Skeletal muscle tissue (tissue), 4 donors: ENCODE results near the gene AP4M1. TPM values are rescaled to one million over a fixed set of nuclear protein-coding genes. Genes with fewer than 3 reads are reported as not detected.
"Not testable (repeated sequence)": the region's sequence is repeated elsewhere in the genome, so short reads cannot be mapped to it uniquely, and the experiment has no call there.

Source experiments
- H3K27ac ChIP-seq: one replicate; pipeline ENCODE4 v1.7.0; 2013; ENCODE audit warnings: mild to moderate bottlenecking, low read depth, low read length, inconsistent platforms
- H3K27me3 ChIP-seq, 3 donors: one replicate each; pipeline ENCODE4 v1.7.0; 2013; ENCODE audit warnings: low read length in 3 of 3; ENCODE audit not compliant: control insufficient read depth in 3 of 3, insufficient read depth in 3 of 3
- H3K36me3 ChIP-seq, 3 donors: one replicate each; pipeline ENCODE4 v1.7.0; 2013; ENCODE audit warnings: low read length in 3 of 3; ENCODE audit not compliant: control insufficient read depth in 3 of 3, insufficient read depth in 3 of 3
- H3K4me1 ChIP-seq, 3 donors: one replicate each; pipeline ENCODE4 v1.7.0; 2013; ENCODE audit warnings: low read length in 3 of 3, mild to moderate bottlenecking in 3 of 3; ENCODE audit not compliant: control insufficient read depth in 3 of 3, insufficient read depth in 3 of 3
- H3K4me3 ChIP-seq, 3 donors: one replicate each; pipeline ENCODE4 v1.7.0; 2013; ENCODE audit warnings: low read length in 3 of 3
- H3K9ac ChIP-seq, 3 donors: one replicate each; pipeline ENCODE4 v1.7.0; 2013; ENCODE audit warnings: low read length in 3 of 3, mild to moderate bottlenecking in 3 of 3, moderate library complexity in 2 of 3, low read depth in 1 of 3
- H3K9me3 ChIP-seq, 3 donors: one replicate each; pipeline ENCODE4 v1.7.0; 2013; ENCODE audit warnings: low read length in 3 of 3; ENCODE audit not compliant: control insufficient read depth in 3 of 3
- total RNA-seq: library from RNA; depleted of rRNA; stranded (reverse); fragments of >200 nt; gene quantifications from one replicate; pipeline ENCODE4 v1.2.3, GENCODE V29; 2014
- donor health status: Osteomylitis.

The AP4M1 gene
- total RNA-seq, 1 donor from 2014 or later: 20.9 TPM

GRCh38 chr7:100127866-100128636, 26.6 kb downstream of the AP4M1 start:
- peak overlapping the region; percentile 93 to 98 (median 97) for H3K4me3 ChIP-seq
- peak overlapping the region; percentile 85 to 97 (median 94) for H3K9ac ChIP-seq
- no peaks in the 10 kb centered on the region for H3K9me3 ChIP-seq
- H3K27me3 ChIP-seq: peaks cover 0 to 4% (median 0%) of the 10 kb centered on the region in 3 donors
- H3K36me3 ChIP-seq: peaks cover 0 to 3% (median 0%) of the 10 kb centered on the region in 3 donors
- peaks cover 18 to 34% (median 19%) of the 10 kb centered on the region in 3 donors for H3K4me1 ChIP-seq
- H3K27ac ChIP-seq: peak overlapping the region; percentile 96

- Histone ChIP-seq H3K27me3 (peaks cover 0 to 4% (median 0%) of the 10 kb centered on the region in 3 donors), H3K27ac (no peak overlapping the region), H3K36me3 (peaks cover 0 to 3% (median 0%) of the 10 kb centered on the region in 3 donors), H3K4me3 (no peak overlapping the region), H3K4me1 (peaks cover 18 to 34% (median 19%) of the 10 kb centered on the region in 3 donors), H3K9me3 (no peaks in the 10 kb centered on the region), H3K9ac (peak overlapping the region in 2 of 3 donors; percentile 46 to 97)
Observed at GRCh38 chr7:100128637-100128963, 27.2 kb downstream of the AP4M1 start.

GRCh38 chr7:100130220-100130607, 28.8 kb downstream of the AP4M1 start:
- H3K9ac ChIP-seq, H3K27ac ChIP-seq, H3K36me3 ChIP-seq, H3K27me3 ChIP-seq, H3K9me3 ChIP-seq, H3K4me3 ChIP-seq: not testable (repeated sequence)
- peaks cover 18 to 27% (median 19%) of the 10 kb centered on the region in 3 donors for H3K4me1 ChIP-seq

GRCh38 chr7:100130608-100131453, 29.4 kb downstream of the AP4M1 start:
- peaks cover 0 to 8% (median 0%) of the 10 kb centered on the region in 3 donors for H3K27me3 ChIP-seq
- peak overlapping the region in 1 of 3 donors; percentile 54 for H3K9ac ChIP-seq
- no peaks in the 10 kb centered on the region for H3K9me3 ChIP-seq
- H3K4me3 ChIP-seq: peak overlapping the region in 1 of 3 donors; percentile 33
- H3K4me1 ChIP-seq: peaks cover 14 to 23% (median 16%) of the 10 kb centered on the region in 3 donors
- H3K27ac ChIP-seq: no peak overlapping the region
- no peaks in the 10 kb centered on the region for H3K36me3 ChIP-seq

GRCh38 chr7:100132126-100132525, 30.7 kb downstream of the AP4M1 start:
- no peak overlapping the region for H3K27ac ChIP-seq

GRCh38 chr7:100132697-100133151, 31.3 kb downstream of the AP4M1 start:
- Histone ChIP-seq H3K9ac (peak overlapping the region in 1 of 3 donors; percentile 40), H3K27me3 (peaks cover 0 to 15% (median 1%) of the 10 kb centered on the region in 3 donors), H3K4me3 (no peak overlapping the region), H3K9me3 (no peaks in the 10 kb centered on the region), H3K27ac (no peak overlapping the region), H3K36me3 (no peaks in the 10 kb centered on the region), H3K4me1 (peaks cover 7 to 9% (median 9%) of the 10 kb centered on the region in 3 donors)

More at GRCh38 chr7:100132126-100132525, 30.7 kb downstream of the AP4M1 start:
- Histone ChIP-seq H3K4me3 (no peak overlapping the region), H3K9me3 (no peaks in the 10 kb centered on the region), H3K4me1 (peaks cover 8 to 15% (median 10%) of the 10 kb centered on the region in 3 donors), H3K9ac (no peak overlapping the region), H3K36me3 (no peaks in the 10 kb centered on the region), H3K27me3 (peaks cover 0 to 11% (median 0%) of the 10 kb centered on the region in 3 donors)

- Histone ChIP-seq H3K36me3 (no peaks in the 10 kb centered on the region), H3K9me3 (no peaks in the 10 kb centered on the region), H3K4me3 (no peak overlapping the region), H3K27me3 (peaks cover 9 to 31% (median 10%) of the 10 kb centered on the region in 3 donors), H3K9ac (no peak overlapping the region), H3K27ac (no peak overlapping the region), H3K4me1 (no peaks in the 10 kb centered on the region)
Observed at GRCh38 chr7:100137851-100138760, 36.7 kb downstream of the AP4M1 start.

GRCh38 chr7:100141555-100141949, 40.1 kb downstream of the AP4M1 start:
- H3K4me1 ChIP-seq: no peaks in the 10 kb centered on the region
- no peaks in the 10 kb centered on the region for H3K9me3 ChIP-seq
- no peak overlapping the region for H3K4me3 ChIP-seq
- H3K36me3 ChIP-seq: no peaks in the 10 kb centered on the region
- H3K27me3 ChIP-seq: peaks cover 9 to 24% (median 10%) of the 10 kb centered on the region in 3 donors
- H3K9ac ChIP-seq: no peak overlapping the region
- H3K27ac ChIP-seq: no peak overlapping the region

- Histone ChIP-seq H3K9ac (no peak overlapping the region), H3K4me3 (no peak overlapping the region), H3K27me3 (peaks cover 9 to 23% (median 10%) of the 10 kb centered on the region in 3 donors), H3K36me3 (no peaks in the 10 kb centered on the region), H3K27ac (no peak overlapping the region), H3K9me3 (no peaks in the 10 kb centered on the region), H3K4me1 (no peaks in the 10 kb centered on the region)
Observed at GRCh38 chr7:100142461-100142860, 41.0 kb downstream of the AP4M1 start.
